OCI-LY1 (cell line): ENCODE results near the gene SYK.

Source experiments
- H2AFZ ChIP-seq: fragments of 200-600 bp; sonication (generic), shearing (Covaris generic); 2 replicates; pipeline ENCODE4 v1.6.0; 2014; ENCODE audit warnings: antibody characterized with exemption, mild to moderate bottlenecking, low read length
- H3F3A ChIP-seq: fragments of 200-600 bp; sonication (generic), shearing (Covaris generic); 2 replicates; pipeline ENCODE4 v1.6.0; 2014; ENCODE audit warnings: mild to moderate bottlenecking, antibody characterized with exemption, low read length, moderate library complexity; ENCODE audit not compliant: insufficient read depth
- H3K27ac ChIP-seq: fragments of 200-600 bp; sonication (generic); 2 replicates; pipeline ENCODE4 v1.5.1; 2014; ENCODE audit warnings: low read length, mixed run types, mild to moderate bottlenecking, low read depth; ENCODE audit not compliant: poor library complexity, severe bottlenecking
- H3K27me3 ChIP-seq: fragments of 200-600 bp; sonication (generic); 2 replicates; pipeline ENCODE4 v1.6.0; 2014; ENCODE audit warnings: antibody characterized with exemption, mild to moderate bottlenecking, low read length, moderate library complexity; ENCODE audit not compliant: insufficient read depth
- H3K36me3 ChIP-seq: fragments of 200-600 bp; sonication (generic); 2 replicates; pipeline ENCODE4 v1.6.1; 2014; ENCODE audit warnings: mild to moderate bottlenecking, antibody characterized with exemption, low read length, moderate library complexity, mixed read lengths; ENCODE audit not compliant: insufficient read depth
- H3K4me1 ChIP-seq: fragments of 200-600 bp; sonication (generic); 2 replicates; pipeline ENCODE4 v1.5.1; 2014; ENCODE audit warnings: mild to moderate bottlenecking, low read length, moderate library complexity; ENCODE audit not compliant: insufficient read depth, severe bottlenecking
- H3K4me2 ChIP-seq: fragments of 200-600 bp; sonication (generic), shearing (Covaris generic); 2 replicates; pipeline ENCODE4 v1.6.1; 2014; ENCODE audit warnings: low read length
- H3K4me3 ChIP-seq: fragments of 200-600 bp; sonication (generic); 2 replicates; pipeline ENCODE4 v1.5.1; 2014; ENCODE audit warnings: low read length, low read depth, mild to moderate bottlenecking, mixed read lengths; ENCODE audit not compliant: poor library complexity, severe bottlenecking
- H3K79me2 ChIP-seq: fragments of 200-600 bp; shearing (Covaris generic); 2 replicates; pipeline ENCODE4 v1.6.1; 2016; ENCODE audit warnings: mixed run types, low read length, mixed read lengths; ENCODE audit not compliant: insufficient read depth
- H3K9ac ChIP-seq: fragments of 200-600 bp; sonication (generic), shearing (Covaris generic); 2 replicates; pipeline ENCODE4 v1.6.1; 2014; ENCODE audit warnings: mild to moderate bottlenecking, low read length, mixed read lengths
- H3K9me2 ChIP-seq: fragments of 200-600 bp; sonication (generic), shearing (Covaris generic); 2 replicates; pipeline ENCODE4 v1.6.1; 2014; ENCODE audit warnings: low read depth, mild to moderate bottlenecking, low read length, mixed read lengths
- H3K9me3 ChIP-seq: fragments of 200-600 bp; shearing (Covaris generic); 2 replicates; pipeline ENCODE4 v1.6.1; 2014; ENCODE audit warnings: low read length, mixed read lengths
- H4K20me1 ChIP-seq: fragments of 200-600 bp; sonication (generic), shearing (Covaris generic); 2 replicates; pipeline ENCODE4 v1.6.0; 2016; ENCODE audit warnings: mild to moderate bottlenecking, low read length; ENCODE audit not compliant: insufficient read depth
- EZH2 ChIP-seq: fragments of 200-600 bp; sonication (generic), shearing (Covaris generic); IDR thresholded peaks from 2 replicates; pipeline ENCODE4 v1.8.0; 2017; ENCODE audit warnings: borderline replicate concordance, mixed run types, mild to moderate bottlenecking, antibody characterized with exemption, low read length, moderate library complexity, mixed read lengths
- TF ChIP-seq, protein P1 (sequence below): fragments of 200-600 bp; sonication (generic), shearing (Covaris generic); IDR thresholded peaks from 2 replicates; pipeline ENCODE4 v1.5.1; 2017; ENCODE audit warnings: mild to moderate bottlenecking, antibody characterized with exemption, low read length, moderate library complexity, mixed read lengths

The SYK gene

DNA sequence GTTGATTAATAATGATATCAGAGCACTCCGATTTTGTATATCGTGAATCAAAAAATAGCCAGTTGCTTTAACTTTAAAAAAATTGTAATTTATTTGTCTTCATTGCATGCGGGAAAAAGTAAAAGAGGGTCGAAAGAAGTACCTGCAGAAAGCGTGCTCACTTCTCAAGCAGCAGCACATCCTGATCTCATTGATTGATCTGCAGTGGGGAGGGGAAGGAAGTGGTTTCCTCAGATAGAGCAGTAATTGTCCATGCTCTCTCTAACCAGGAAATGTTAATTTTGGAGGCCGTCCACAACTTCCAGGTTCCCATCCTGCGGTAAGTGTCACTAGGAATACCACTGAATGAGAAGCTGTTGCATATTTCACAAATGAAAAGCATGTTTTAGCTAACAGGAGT is 63.2 kb downstream of the SYK start:
- Histone ChIP-seq H3K4me1 (no peaks in the 10 kb centered on the region), H3K9ac (no peak overlapping the region), H3K4me2 (no peak overlapping the region), H3K4me3 (no peak overlapping the region), H4K20me1 (no peaks in the 10 kb centered on the region), H3F3A (no peaks in the 10 kb centered on the region; the same call in 1 of the 2 replicates), H3K27me3 (no peaks in the 10 kb centered on the region), H3K9me3 (no peaks in the 10 kb centered on the region), H3K27ac (no peak overlapping the region), H2AFZ (no peak overlapping the region), H3K36me3 (peaks cover 97% of the 10 kb centered on the region), H3K9me2 (no peaks in the 10 kb centered on the region), H3K79me2 (no peaks in the 10 kb centered on the region)
- TF ChIP-seq EZH2 = no peak
- TF ChIP-seq, protein P1, sequence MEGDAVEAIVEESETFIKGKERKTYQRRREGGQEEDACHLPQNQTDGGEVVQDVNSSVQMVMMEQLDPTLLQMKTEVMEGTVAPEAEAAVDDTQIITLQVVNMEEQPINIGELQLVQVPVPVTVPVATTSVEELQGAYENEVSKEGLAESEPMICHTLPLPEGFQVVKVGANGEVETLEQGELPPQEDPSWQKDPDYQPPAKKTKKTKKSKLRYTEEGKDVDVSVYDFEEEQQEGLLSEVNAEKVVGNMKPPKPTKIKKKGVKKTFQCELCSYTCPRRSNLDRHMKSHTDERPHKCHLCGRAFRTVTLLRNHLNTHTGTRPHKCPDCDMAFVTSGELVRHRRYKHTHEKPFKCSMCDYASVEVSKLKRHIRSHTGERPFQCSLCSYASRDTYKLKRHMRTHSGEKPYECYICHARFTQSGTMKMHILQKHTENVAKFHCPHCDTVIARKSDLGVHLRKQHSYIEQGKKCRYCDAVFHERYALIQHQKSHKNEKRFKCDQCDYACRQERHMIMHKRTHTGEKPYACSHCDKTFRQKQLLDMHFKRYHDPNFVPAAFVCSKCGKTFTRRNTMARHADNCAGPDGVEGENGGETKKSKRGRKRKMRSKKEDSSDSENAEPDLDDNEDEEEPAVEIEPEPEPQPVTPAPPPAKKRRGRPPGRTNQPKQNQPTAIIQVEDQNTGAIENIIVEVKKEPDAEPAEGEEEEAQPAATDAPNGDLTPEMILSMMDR = no peak

DNA sequence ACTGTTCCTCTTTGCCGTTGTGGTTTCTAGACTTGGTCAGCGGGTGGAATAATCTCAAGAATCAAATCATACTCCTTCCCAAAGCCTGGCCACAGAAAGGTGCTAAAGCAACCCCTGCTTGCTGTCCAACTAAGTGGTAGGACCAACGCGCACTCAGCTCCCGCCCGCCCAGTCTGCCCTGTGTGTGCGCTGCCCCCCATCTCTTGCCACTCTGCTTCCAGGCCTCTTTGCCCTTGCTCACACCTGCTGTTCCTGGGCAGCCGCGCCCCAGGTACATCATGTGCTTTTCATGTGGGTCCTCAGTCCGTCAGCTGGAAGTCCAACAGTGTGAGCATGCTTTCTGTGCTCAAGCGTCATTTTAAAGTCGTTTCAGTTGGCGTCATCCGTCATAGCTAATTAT is 65.5 kb downstream of the SYK start:
- Histone ChIP-seq H3K9ac (no peak overlapping the region), H3F3A (no peaks in the 10 kb centered on the region; the same call in 1 of the 2 replicates), H3K4me3 (no peak overlapping the region), H2AFZ (no peak overlapping the region), H3K79me2 (no peaks in the 10 kb centered on the region), H3K4me1 (peaks cover 7% of the 10 kb centered on the region), H3K27ac (no peak overlapping the region), H3K4me2 (no peak overlapping the region), H4K20me1 (no peaks in the 10 kb centered on the region), H3K36me3 (peaks cover 91% of the 10 kb centered on the region), H3K9me2 (no peaks in the 10 kb centered on the region), H3K27me3 (no peaks in the 10 kb centered on the region), H3K9me3 (no peaks in the 10 kb centered on the region)
- no peak for TF ChIP-seq EZH2
- TF ChIP-seq, protein P1 = no peak

DNA sequence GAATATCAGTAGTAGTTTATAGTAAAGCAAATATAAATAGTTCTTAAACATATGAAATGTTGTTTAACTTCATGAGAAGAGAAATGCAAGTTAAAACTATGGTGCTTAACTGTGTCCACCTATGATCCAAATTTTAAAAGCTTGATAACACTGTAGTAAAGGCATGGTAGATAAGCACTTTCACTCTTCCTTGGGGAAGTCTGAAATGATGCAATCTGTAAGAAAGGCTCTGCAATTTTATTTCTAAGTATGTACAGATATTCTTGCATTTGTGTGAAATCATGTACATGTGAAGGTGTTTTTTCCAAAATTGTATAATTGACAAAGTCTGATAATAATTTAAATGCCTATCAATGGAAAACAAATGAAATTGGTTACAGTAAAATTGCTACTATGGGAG is 66.9 kb downstream of the SYK start:
- H3K4me2 ChIP-seq = no peak overlapping the region
- H3F3A ChIP-seq = no peaks in the 10 kb centered on the region; the same call in 1 of the 2 replicates
- H3K36me3 ChIP-seq = peaks cover 91% of the 10 kb centered on the region
- H3K4me3 ChIP-seq = no peak overlapping the region
- no peaks in the 10 kb centered on the region for H3K27me3 ChIP-seq
- no peaks in the 10 kb centered on the region for H3K9me3 ChIP-seq
- H3K9me2 ChIP-seq = no peaks in the 10 kb centered on the region
- H4K20me1 ChIP-seq = no peaks in the 10 kb centered on the region
- H3K9ac ChIP-seq = no peak overlapping the region
- TF ChIP-seq, protein P1 = no peak
- no peak for TF ChIP-seq EZH2
- H2AFZ ChIP-seq = no peak overlapping the region
- peaks cover 16% of the 10 kb centered on the region for H3K4me1 ChIP-seq
- no peaks in the 10 kb centered on the region for H3K79me2 ChIP-seq
- no peak overlapping the region for H3K27ac ChIP-seq
